Neural progenitor cell (in vitro differentiated cells): ENCODE results near the gene PAFAH2.

ENCODE experiments used
- CTCF ChIP-seq: fragments of 200-600 bp; sonication (generic); IDR thresholded peaks from 2 replicates; pipeline ENCODE4 v1.5.1; 2017; ENCODE audit warnings: antibody characterized with exemption, mild to moderate bottlenecking
- EZH2 ChIP-seq: fragments of 200-600 bp; sonication (generic); IDR thresholded peaks from 2 replicates; pipeline ENCODE4 v1.6.1; 2017; ENCODE audit warnings: antibody characterized with exemption, mild to moderate bottlenecking, moderate library complexity

GRCh38 chr1:25952841-25953401 lies 44.9 kb downstream of the PAFAH2 start:
- no peak for TF ChIP-seq CTCF
- TF ChIP-seq EZH2, result no peak
